ENCODE measurements around the gene ADO.

ADO gene

GRCh38 chr10:62810156-62810902 is 5.8 kb downstream of the ADO start:
- H3K27me3 ChIP-seq (replicated peaks; ENCODE audit: control insufficient read depth, insufficient read depth, low read length), result no peaks in the 10 kb centered on the region
- H3K4me3 ChIP-seq (replicated peaks; ENCODE audit: low read depth, low read length), result no peak overlapping the region
- peaks cover 7% of the 10 kb centered on the region for H3K36me3 ChIP-seq (ENCODE audit: control insufficient read depth, insufficient read depth, low read length)
- TF ChIP-seq CTCF (IDR thresholded peaks at IDR 0.05; ENCODE audit: insufficient read depth, low read length, poor library complexity, severe bottlenecking), result no peak
- no peak for DNase-seq (ENCODE audit: extremely low read depth, insufficient read length)

DNA sequence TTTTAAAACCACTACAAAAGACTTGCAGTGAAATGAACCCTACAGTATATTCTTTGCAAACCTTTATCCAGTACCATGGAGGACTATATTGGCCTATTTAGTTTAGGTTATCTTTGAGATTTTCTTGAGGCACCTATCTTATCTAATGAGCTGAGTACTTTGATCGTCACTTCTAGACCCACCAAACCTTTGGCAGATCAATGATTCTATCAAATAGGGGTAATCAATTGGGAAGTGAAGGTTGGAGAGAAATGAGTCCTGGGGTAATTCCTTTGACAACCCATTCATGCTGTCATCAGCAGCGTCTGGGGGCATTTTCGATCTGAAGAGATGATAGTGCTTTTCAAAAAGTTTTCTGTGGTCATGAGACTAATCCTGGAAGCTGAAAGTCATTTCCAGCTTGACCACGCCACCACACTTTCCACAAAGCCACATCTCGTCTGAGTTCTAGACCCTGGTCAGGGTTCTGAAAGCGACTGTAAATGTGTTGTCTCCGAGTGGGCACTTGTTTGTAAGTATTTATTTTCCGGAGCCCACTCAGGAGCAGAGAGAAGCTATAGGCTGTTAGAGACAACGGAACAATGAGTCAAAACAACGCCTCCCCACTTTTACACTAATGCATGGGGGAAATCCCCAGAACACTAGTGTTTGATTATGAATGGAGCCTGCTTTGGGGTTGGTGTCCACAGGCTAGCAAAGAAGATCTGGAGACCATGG is 6.8 kb downstream of the ADO start:
- Histone ChIP-seq H3K36me3 (ENCODE audit: control insufficient read depth, insufficient read depth, low read length) (peaks cover 7% of the 10 kb centered on the region), H3K4me3 (replicated peaks; ENCODE audit: low read depth, low read length) (no peak overlapping the region), H3K27me3 (replicated peaks; ENCODE audit: control insufficient read depth, insufficient read depth, low read length) (no peaks in the 10 kb centered on the region)
- TF ChIP-seq CTCF (IDR thresholded peaks at IDR 0.05; ENCODE audit: insufficient read depth, low read length, poor library complexity, severe bottlenecking), result no peak
- peak; percentile 68 for DNase-seq (ENCODE audit: extremely low read depth, insufficient read length)

DNA sequence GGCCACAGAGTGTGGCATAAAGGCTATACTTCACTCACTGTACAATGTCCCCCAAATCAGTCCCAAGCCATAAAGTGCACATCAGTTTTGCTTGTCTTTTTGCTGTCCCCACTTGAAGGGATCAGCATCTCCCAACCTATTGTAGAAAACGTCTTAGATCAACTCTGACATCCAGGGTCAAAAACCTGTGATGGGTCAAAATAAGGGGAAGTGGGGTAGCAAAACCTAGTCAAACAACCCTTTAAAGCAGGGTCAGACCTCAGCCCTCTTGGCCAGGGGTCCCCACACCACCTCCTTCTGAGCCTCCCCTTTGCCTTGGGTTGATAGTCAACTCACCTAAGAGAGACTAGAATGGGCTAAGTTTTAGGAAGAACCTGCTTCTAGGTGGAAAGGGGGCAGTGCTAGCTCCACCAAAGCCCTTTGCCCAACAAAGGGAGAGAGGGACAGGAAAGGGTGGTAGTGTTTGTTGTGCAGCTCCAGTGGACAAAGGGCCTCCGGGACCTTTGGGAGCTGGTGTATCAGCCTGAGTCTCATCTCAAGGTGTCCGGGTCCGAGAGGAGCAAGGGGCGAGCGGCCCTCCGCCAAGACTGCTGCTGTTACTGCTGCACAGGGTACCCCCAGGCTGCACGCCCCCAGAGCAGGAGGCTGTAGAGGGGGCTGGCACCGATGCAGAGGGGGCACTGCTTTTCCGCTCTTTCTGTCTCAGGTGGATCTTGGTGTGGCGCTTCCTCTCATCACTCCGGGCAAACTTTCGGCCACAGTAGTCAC is 8.3 kb downstream of the ADO start:
- no peak for DNase-seq (ENCODE audit: extremely low read depth, insufficient read length)
- TF ChIP-seq CTCF (IDR thresholded peaks at IDR 0.05; ENCODE audit: insufficient read depth, low read length, poor library complexity, severe bottlenecking), result no peak
- Histone ChIP-seq H3K27me3 (replicated peaks; ENCODE audit: control insufficient read depth, insufficient read depth, low read length) (no peaks in the 10 kb centered on the region), H3K36me3 (ENCODE audit: control insufficient read depth, insufficient read depth, low read length) (peaks cover 7% of the 10 kb centered on the region), H3K4me3 (replicated peaks; ENCODE audit: low read depth, low read length) (peak overlapping the region; percentile 30)

DNA sequence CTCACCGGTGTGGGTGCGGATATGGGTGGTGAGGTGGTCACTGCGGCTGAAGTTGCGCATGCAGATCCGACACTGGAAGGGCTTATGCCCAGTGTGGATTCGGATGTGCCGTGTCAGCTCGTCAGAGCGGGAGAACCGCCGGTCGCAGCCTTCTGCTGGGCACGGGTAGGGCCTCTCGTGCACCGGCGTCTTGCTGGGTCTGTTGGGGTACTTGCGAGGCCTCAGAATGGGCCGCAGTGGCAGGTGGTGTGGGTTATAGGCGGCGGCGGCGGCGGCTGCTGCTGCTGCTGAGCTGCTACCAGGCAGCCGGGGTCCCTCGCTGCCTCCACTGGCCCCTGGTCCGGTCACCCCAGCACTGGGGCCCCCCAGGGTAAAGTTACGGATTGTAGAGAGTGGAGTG is 8.9 kb downstream of the ADO start:
- no peak for TF ChIP-seq CTCF (IDR thresholded peaks at IDR 0.05; ENCODE audit: insufficient read depth, low read length, poor library complexity, severe bottlenecking)
- H3K27me3 ChIP-seq (replicated peaks; ENCODE audit: control insufficient read depth, insufficient read depth, low read length), result no peaks in the 10 kb centered on the region
- peaks cover 7% of the 10 kb centered on the region for H3K36me3 ChIP-seq (ENCODE audit: control insufficient read depth, insufficient read depth, low read length)
- DNase-seq (ENCODE audit: extremely low read depth, insufficient read length), result no peak
- peak overlapping the region; percentile 68 for H3K4me3 ChIP-seq (replicated peaks; ENCODE audit: low read depth, low read length)

DNA sequence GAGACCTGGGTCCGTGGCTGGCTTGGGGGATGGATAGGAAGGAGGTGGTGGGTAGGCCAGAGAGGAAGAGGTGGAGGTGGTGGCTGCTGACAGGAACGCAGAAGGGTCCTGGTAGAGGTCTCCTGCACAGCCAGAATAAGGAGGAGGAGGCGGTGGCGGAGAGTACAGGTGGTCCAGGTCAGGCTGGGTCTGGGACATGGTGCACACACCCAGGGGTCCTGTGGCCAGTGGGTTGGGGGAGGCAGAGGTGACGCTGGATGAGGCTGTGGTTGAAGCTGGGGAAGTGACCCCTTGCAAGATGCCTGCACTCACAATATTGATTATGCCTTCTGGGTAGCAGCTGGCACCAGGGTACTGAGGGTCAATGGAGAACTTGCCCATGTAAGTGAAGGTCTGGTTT is 9.5 kb downstream of the ADO start:
- TF ChIP-seq CTCF (IDR thresholded peaks at IDR 0.05; ENCODE audit: insufficient read depth, low read length, poor library complexity, severe bottlenecking), result no peak
- Histone ChIP-seq H3K4me3 (replicated peaks; ENCODE audit: low read depth, low read length) (peak overlapping the region; percentile 68), H3K27me3 (replicated peaks; ENCODE audit: control insufficient read depth, insufficient read depth, low read length) (no peaks in the 10 kb centered on the region), H3K36me3 (ENCODE audit: control insufficient read depth, insufficient read depth, low read length) (peaks cover 7% of the 10 kb centered on the region)
- DNase-seq (ENCODE audit: extremely low read depth, insufficient read length), result no peak
